HG02759 (cell line): Measurements from ENCODE around the gene IGFBP1.

ENCODE experiments used
- ATAC-seq: cut with Tn5 transposase; IDR thresholded peaks from one replicate; pipeline ENCODE4 v1.9.1; 2021; ENCODE audit warnings: mild to moderate bottlenecking, moderate library complexity; ENCODE audit not compliant: unreplicated experiment

Gene IGFBP1

GRCh38 chr7:45880433-45880860 is 7.8 kb upstream of the IGFBP1 start:
- no peak for ATAC-seq

- no peak for ATAC-seq
Observed at GRCh38 chr7:45881280-45881758, 7.0 kb upstream of the IGFBP1 start.

- no peak for ATAC-seq
Observed at GRCh38 chr7:45881759-45882464, 6.4 kb upstream of the IGFBP1 start.

- no peak for ATAC-seq
Observed at GRCh38 chr7:45882465-45882810, 5.8 kb upstream of the IGFBP1 start.

- no peak for ATAC-seq
Observed at GRCh38 chr7:45884136-45884535, 4.2 kb upstream of the IGFBP1 start.

- no peak for ATAC-seq
Observed at GRCh38 chr7:45885264-45885882, 2.9 kb upstream of the IGFBP1 start.

- ATAC-seq, result no peak
Observed at GRCh38 chr7:45886931-45887667, 1.2 kb upstream of the IGFBP1 start.

- ATAC-seq, result no peak
Observed at GRCh38 chr7:45888993-45889366, 692 bp downstream of the IGFBP1 start.

GRCh38 chr7:45889367-45890067 is 1.2 kb downstream of the IGFBP1 start:
- ATAC-seq, result no peak

GRCh38 chr7:45890125-45890901 is 2.0 kb downstream of the IGFBP1 start:
- ATAC-seq, result no peak

- ATAC-seq, result no peak
Observed at GRCh38 chr7:45890902-45891461, 2.7 kb downstream of the IGFBP1 start.

GRCh38 chr7:45891462-45892402 is 3.4 kb downstream of the IGFBP1 start:
- ATAC-seq, result no peak

- no peak for ATAC-seq
Observed at GRCh38 chr7:45892407-45893035, 4.2 kb downstream of the IGFBP1 start.

GRCh38 chr7:45893374-45893995 is 5.2 kb downstream of the IGFBP1 start:
- no peak for ATAC-seq

GRCh38 chr7:45893996-45894664 is 5.8 kb downstream of the IGFBP1 start:
- no peak for ATAC-seq

- ATAC-seq, result no peak
Observed at GRCh38 chr7:45894665-45895062, 6.4 kb downstream of the IGFBP1 start.

- no peak for ATAC-seq
Observed at GRCh38 chr7:45897042-45897690, 8.9 kb downstream of the IGFBP1 start.
